ENCODE results near the gene PLA2G6. TPM values are rescaled to one million over a fixed set of nuclear protein-coding genes. Genes with fewer than 3 reads are reported as not detected.
A peak's percentile ranks its signal among the peaks of the same experiment; 100 is the strongest.

PLA2G6 gene
- total RNA-seq, 1 experiment from 2014 or later: 24.1 TPM

DNA sequence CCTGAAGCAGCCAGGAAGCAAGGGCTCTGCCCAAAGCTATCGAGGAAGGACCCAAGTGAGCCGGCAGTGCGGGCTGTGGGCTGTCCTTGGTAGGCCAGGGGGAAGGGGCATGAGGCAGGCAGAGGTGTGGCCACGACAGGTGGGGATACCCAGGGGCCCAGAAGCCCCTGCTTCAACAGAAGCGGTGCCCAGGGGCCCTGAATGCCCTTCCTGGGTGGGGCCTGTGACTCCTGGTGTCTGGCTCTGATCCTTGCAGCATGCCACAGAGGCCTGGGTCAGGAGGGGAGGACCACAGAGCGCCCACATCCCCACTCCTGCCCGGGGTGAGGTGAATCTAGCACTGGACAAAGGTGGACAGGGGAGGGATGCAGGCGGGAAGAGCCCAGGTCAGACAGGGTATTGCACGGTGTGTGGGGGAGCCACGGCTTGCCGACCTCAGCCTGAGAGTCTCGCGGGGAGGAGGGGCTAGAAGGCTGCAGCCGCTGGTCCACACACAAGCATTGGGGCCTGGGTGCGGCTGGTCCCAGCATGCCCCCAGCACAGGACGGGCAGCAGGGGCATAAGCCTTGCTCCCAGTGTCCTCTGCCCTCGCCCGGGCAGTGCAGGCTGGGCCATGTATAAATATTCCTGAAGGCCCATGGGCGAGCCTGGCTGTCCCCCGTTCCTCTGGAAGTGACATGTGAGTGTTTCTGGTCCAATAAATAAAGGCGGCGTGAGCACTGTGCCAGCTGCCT, 39.2 kb upstream of the PLA2G6 start:
- Histone ChIP-seq H3T11ph (ENCODE audit: low read length) (no peak overlapping the region), H3K14ac (ENCODE audit: insufficient read depth, low read length) (no peak overlapping the region), H2AFZ (ENCODE audit: low read length) (no peak overlapping the region), H3K23me2 (ENCODE audit: insufficient read length, low read depth, low read length, poor library complexity, severe bottlenecking) (no peaks in the 10 kb centered on the region), H3K56ac (ENCODE audit: insufficient read length, low read depth, low read length) (no peak overlapping the region), H2BK15ac (ENCODE audit: low read depth, low read length) (no peak overlapping the region), H4K8ac (replicated peaks; ENCODE audit: insufficient read length, low read depth, low read length) (no peak overlapping the region), H4K20me1 (ENCODE audit: control insufficient read depth, insufficient read depth, insufficient read length) (no peaks in the 10 kb centered on the region), H3K4me1 (ENCODE audit: insufficient read depth, low read length) (peaks cover 4% of the 10 kb centered on the region; the same call in 1 of the 2 replicates), H3K27me3 (ENCODE audit: insufficient read depth, low read length) (no peaks in the 10 kb centered on the region), H3K23ac (ENCODE audit: insufficient read length, low read depth, low read length) (no peak overlapping the region), H2BK12ac (ENCODE audit: insufficient read length, low read depth, low read length) (no peak overlapping the region), H4K91ac (ENCODE audit: insufficient read length, low read depth, low read length) (no peak overlapping the region), H3K27ac (ENCODE audit: insufficient read length, low read depth, low read length) (no peak overlapping the region), H3K4ac (ENCODE audit: low read depth, low read length) (no peak overlapping the region), H3K79me2 (ENCODE audit: insufficient read depth, low read length) (no peaks in the 10 kb centered on the region), H4K5ac (ENCODE audit: insufficient read length, low read depth, low read length) (no peak overlapping the region), H3K18ac (ENCODE audit: insufficient read length, low read depth, low read length) (no peak overlapping the region), H3K9ac (ENCODE audit: extremely low read depth, insufficient read length, low read length) (no peak overlapping the region), H3K9me3 (ENCODE audit: control insufficient read depth, low read depth, low read length) (no peaks in the 10 kb centered on the region), H3K4me2 (ENCODE audit: insufficient read depth, insufficient read length, low read length) (no peak overlapping the region), H3K79me1 (ENCODE audit: insufficient read depth, low read depth, low read length, poor library complexity, severe bottlenecking) (no peaks in the 10 kb centered on the region), H2AK5ac (ENCODE audit: insufficient read length, low read length) (no peak overlapping the region), H2BK120ac (ENCODE audit: low read depth, low read length, poor library complexity, severe bottlenecking) (no peak overlapping the region), H2BK5ac (ENCODE audit: insufficient read length, low read length) (no peak overlapping the region), H2BK20ac (ENCODE audit: low read depth, low read length, poor library complexity, severe bottlenecking) (no peak overlapping the region)
- H3K27ac Mint-ChIP-seq: peak overlapping the region in 1 of 3 experiments; percentile 74; a peak in 4 of 7 replicates
- H3K4me3 Mint-ChIP-seq: no peak overlapping the region
- H3K9me3 Mint-ChIP-seq: no peaks in the 10 kb centered on the region
- H3K4me1 Mint-ChIP-seq: peaks cover 16 to 27% of the 10 kb centered on the region in 2 experiments
- H3K27me3 Mint-ChIP-seq (ENCODE audit: low read depth): no peaks in the 10 kb centered on the region
- TF ChIP-seq, protein P1, sequence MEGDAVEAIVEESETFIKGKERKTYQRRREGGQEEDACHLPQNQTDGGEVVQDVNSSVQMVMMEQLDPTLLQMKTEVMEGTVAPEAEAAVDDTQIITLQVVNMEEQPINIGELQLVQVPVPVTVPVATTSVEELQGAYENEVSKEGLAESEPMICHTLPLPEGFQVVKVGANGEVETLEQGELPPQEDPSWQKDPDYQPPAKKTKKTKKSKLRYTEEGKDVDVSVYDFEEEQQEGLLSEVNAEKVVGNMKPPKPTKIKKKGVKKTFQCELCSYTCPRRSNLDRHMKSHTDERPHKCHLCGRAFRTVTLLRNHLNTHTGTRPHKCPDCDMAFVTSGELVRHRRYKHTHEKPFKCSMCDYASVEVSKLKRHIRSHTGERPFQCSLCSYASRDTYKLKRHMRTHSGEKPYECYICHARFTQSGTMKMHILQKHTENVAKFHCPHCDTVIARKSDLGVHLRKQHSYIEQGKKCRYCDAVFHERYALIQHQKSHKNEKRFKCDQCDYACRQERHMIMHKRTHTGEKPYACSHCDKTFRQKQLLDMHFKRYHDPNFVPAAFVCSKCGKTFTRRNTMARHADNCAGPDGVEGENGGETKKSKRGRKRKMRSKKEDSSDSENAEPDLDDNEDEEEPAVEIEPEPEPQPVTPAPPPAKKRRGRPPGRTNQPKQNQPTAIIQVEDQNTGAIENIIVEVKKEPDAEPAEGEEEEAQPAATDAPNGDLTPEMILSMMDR (conservative IDR thresholded peaks at IDR 0.05): no peak
- no peak for DNase-seq
- no CpG with 5 or more reads among the region's 22 CpGs for WGBS (ENCODE audit: extremely low coverage, insufficient read length, low lambda C conversion rate)
- peaks cover 6 to 41% (median 30%) of the 10 kb centered on the region in 3 experiments for H3K36me3 Mint-ChIP-seq (ENCODE audit: insufficient read depth in 1 of 3, low read depth in 3 of 3)

Measured in H9 (cell line).